H9 (cell line): ENCODE measurements around the gene CDH13. TPM values are rescaled to one million over a fixed set of nuclear protein-coding genes. Genes with fewer than 3 reads are reported as not detected.

Experiments used
- DNase-seq: peaks from one replicate; pipeline ENCODE4 v3.0.0-alpha.2; 2017
- H2AFZ ChIP-seq: one replicate; pipeline ENCODE4 v1.6.1; 2013; ENCODE audit warnings: mild to moderate bottlenecking, low read length, control low read depth, moderate library complexity
- H2AK5ac ChIP-seq: 2 replicates; pipeline ENCODE4 v1.6.1; 2013; ENCODE audit warnings: low read length, control low read depth, mixed read lengths; ENCODE audit not compliant: insufficient read length
- H2BK120ac ChIP-seq: one replicate; pipeline ENCODE4 v1.6.1; 2013; ENCODE audit warnings: low read depth, mild to moderate bottlenecking, low read length, control low read depth, inconsistent platforms; ENCODE audit not compliant: poor library complexity, severe bottlenecking
- H2BK12ac ChIP-seq: 2 replicates; pipeline ENCODE4 v1.6.1; 2013; ENCODE audit warnings: low read length, control low read depth, mixed read lengths, low read depth; ENCODE audit not compliant: insufficient read length
- H2BK15ac ChIP-seq: 2 replicates; pipeline ENCODE4 v1.6.1; 2013; ENCODE audit warnings: low read depth, low read length, control low read depth
- H2BK20ac ChIP-seq: one replicate; pipeline ENCODE4 v1.6.1; 2013; ENCODE audit warnings: low read depth, mild to moderate bottlenecking, low read length, control low read depth, inconsistent platforms; ENCODE audit not compliant: poor library complexity, severe bottlenecking
- H2BK5ac ChIP-seq: 2 replicates; pipeline ENCODE4 v1.6.1; 2013; ENCODE audit warnings: low read length, control low read depth, mixed read lengths; ENCODE audit not compliant: insufficient read length
- H3K14ac ChIP-seq: 2 replicates; pipeline ENCODE4 v1.6.1; 2013; ENCODE audit warnings: low read length, control low read depth; ENCODE audit not compliant: insufficient read depth
- H3K18ac ChIP-seq: 2 replicates; pipeline ENCODE4 v1.6.1; 2013; ENCODE audit warnings: low read depth, mild to moderate bottlenecking, mixed read lengths, low read length, control low read depth; ENCODE audit not compliant: insufficient read length
- H3K23ac ChIP-seq: 2 replicates; pipeline ENCODE4 v1.6.1; 2013; ENCODE audit warnings: low read length, control low read depth, mixed read lengths, low read depth; ENCODE audit not compliant: insufficient read length
- H3K23me2 ChIP-seq: 2 replicates; pipeline ENCODE4 v1.6.1; 2013; ENCODE audit warnings: low read depth, mild to moderate bottlenecking, mixed read lengths, low read length, control low read depth; ENCODE audit not compliant: insufficient read length, poor library complexity, severe bottlenecking
- H3K27ac ChIP-seq: 2 replicates; pipeline ENCODE4 v1.5.1; 2013; ENCODE audit warnings: low read length, control low read depth, mixed read lengths, low read depth; ENCODE audit not compliant: insufficient read length
- H3K27me3 ChIP-seq: 2 replicates; pipeline ENCODE4 v1.6.1; 2013; ENCODE audit warnings: low read length, control low read depth, inconsistent platforms; ENCODE audit not compliant: insufficient read depth
- H3K4ac ChIP-seq: 2 replicates; pipeline ENCODE4 v1.6.1; 2013; ENCODE audit warnings: low read depth, mild to moderate bottlenecking, control low read depth, inconsistent platforms, low read length, moderate library complexity
- H3K4me1 ChIP-seq: 2 replicates; pipeline ENCODE4 v1.6.1; 2013; ENCODE audit warnings: low read length, control low read depth, inconsistent platforms; ENCODE audit not compliant: insufficient read depth
- H3K4me2 ChIP-seq: 2 replicates; pipeline ENCODE4 v1.6.1; 2013; ENCODE audit warnings: low read length, control low read depth, mixed read lengths; ENCODE audit not compliant: insufficient read length, insufficient read depth
- H3K56ac ChIP-seq: 2 replicates; pipeline ENCODE4 v1.6.1; 2013; ENCODE audit warnings: low read depth, mild to moderate bottlenecking, mixed read lengths, low read length, control low read depth; ENCODE audit not compliant: insufficient read length
- H3K79me1 ChIP-seq: 2 replicates; pipeline ENCODE4 v1.6.1; 2013; ENCODE audit warnings: low read depth, mild to moderate bottlenecking, moderate library complexity, low read length, control low read depth, inconsistent platforms; ENCODE audit not compliant: insufficient read depth, poor library complexity, severe bottlenecking
- H3K79me2 ChIP-seq: 2 replicates; pipeline ENCODE4 v1.6.1; 2013; ENCODE audit warnings: low read length, control low read depth, inconsistent platforms; ENCODE audit not compliant: insufficient read depth
- H3K9ac ChIP-seq: 2 replicates; pipeline ENCODE4 v1.6.1; 2013; ENCODE audit warnings: low read length, control low read depth, mixed read lengths; ENCODE audit not compliant: insufficient read length; ENCODE audit errors: extremely low read depth
- H3K9me3 ChIP-seq: one replicate; pipeline ENCODE4 v1.6.1; 2013; ENCODE audit warnings: low read depth, low read length, inconsistent platforms; ENCODE audit not compliant: control insufficient read depth
- H3T11ph ChIP-seq: one replicate; pipeline ENCODE4 v1.6.1; 2013; ENCODE audit warnings: mild to moderate bottlenecking, low read length, control low read depth, inconsistent platforms
- H4K20me1 ChIP-seq: one replicate; pipeline ENCODE4 v1.6.1; 2013; ENCODE audit not compliant: control insufficient read depth, insufficient read length, insufficient read depth
- H4K5ac ChIP-seq: 2 replicates; pipeline ENCODE4 v1.6.1; 2013; ENCODE audit warnings: low read depth, mild to moderate bottlenecking, mixed read lengths, low read length, control low read depth; ENCODE audit not compliant: insufficient read length
- H4K8ac ChIP-seq: replicated peaks from 2 replicates; pipeline ENCODE4 v1.6.1; 2013; ENCODE audit warnings: low read length, control low read depth, mixed read lengths, low read depth; ENCODE audit not compliant: insufficient read length
- H4K91ac ChIP-seq: 2 replicates; pipeline ENCODE4 v1.6.1; 2013; ENCODE audit warnings: low read depth, mild to moderate bottlenecking, moderate library complexity, mixed read lengths, low read length, control low read depth; ENCODE audit not compliant: insufficient read length
- H3K27ac Mint-ChIP-seq, 3 experiments: 2 replicates in 2 of 3; 3 replicates in 1 of 3; pipeline ENCODE4 v1.8.0; 2020 to 2021; ENCODE audit warnings: mixed read lengths in 3 of 3, mild to moderate bottlenecking in 1 of 3, moderate library complexity in 1 of 3
- H3K27me3 Mint-ChIP-seq: 2 replicates; pipeline ENCODE4 v1.8.0; 2021; ENCODE audit warnings: low read depth, mild to moderate bottlenecking, moderate library complexity, mixed read lengths
- H3K36me3 Mint-ChIP-seq, 3 experiments: 2 replicates in 2 of 3; 3 replicates in 1 of 3; pipeline ENCODE4 v1.8.0; 2020 to 2021; ENCODE audit warnings: low read depth in 3 of 3, mixed read lengths in 3 of 3; ENCODE audit not compliant: insufficient read depth in 1 of 3
- H3K4me1 Mint-ChIP-seq, 2 experiments: 2 replicates each; pipeline ENCODE4 v1.8.0; 2020; ENCODE audit warnings: mixed read lengths in 2 of 2
- H3K4me3 Mint-ChIP-seq, 2 experiments: 2 replicates in 1 of 2; 3 replicates in 1 of 2; pipeline ENCODE4 v1.8.0; 2020 to 2021; ENCODE audit warnings: mild to moderate bottlenecking in 2 of 2, mixed read lengths in 2 of 2, moderate library complexity in 1 of 2
- H3K9me3 Mint-ChIP-seq, 2 experiments: 2 replicates in 1 of 2; 3 replicates in 1 of 2; pipeline ENCODE4 v1.8.0; 2020; ENCODE audit warnings: mild to moderate bottlenecking in 2 of 2, mixed read lengths in 2 of 2, moderate library complexity in 1 of 2
- CTCF ChIP-seq: fragments of 200-600 bp; sonication (generic); conservative IDR thresholded peaks from 3 replicates; pipeline ENCODE4 v1.8.0; 2021; ENCODE audit warnings: antibody characterized with exemption, mild to moderate bottlenecking
- WGBS: extraction: QIAGEN DNeasy Blood & Tissue Kit; methylation state at CpG from one replicate; pipeline ENCODE4 v1.1.7; 2013; ENCODE audit warnings: missing lambda C conversion rate, low lambda C conversion rate, mixed read lengths; ENCODE audit not compliant: insufficient read length; ENCODE audit errors: extremely low coverage; 5-methylcytosine and 5-hydroxymethylcytosine counted together
- total RNA-seq: library from RNA; stranded (reverse); gene quantifications from 2 replicates; pipeline ENCODE4 v1.2.1, GENCODE V29; 2021

The CDH13 gene
- total RNA-seq, 1 experiment from 2014 or later: 1.5 TPM

DNA sequence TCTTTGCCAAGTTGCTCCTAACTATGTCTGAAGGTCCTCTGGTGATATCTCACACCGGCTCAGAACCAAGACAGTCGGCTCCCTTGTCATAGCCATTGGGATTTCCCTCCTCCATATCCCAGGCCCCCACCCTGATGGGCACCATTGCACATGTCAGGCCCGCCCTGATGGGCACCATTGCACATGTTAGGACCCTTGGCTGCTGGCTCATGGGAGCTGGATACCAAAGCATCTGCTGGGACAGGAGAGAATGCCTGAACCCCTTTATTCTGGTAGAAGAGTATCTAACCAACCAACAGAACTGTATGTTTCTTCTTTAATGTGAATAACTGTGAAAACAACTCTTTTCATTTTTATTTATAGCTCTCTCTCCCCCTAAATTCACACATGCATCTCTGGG is 726.5 kb downstream of the CDH13 start:
- H2BK120ac ChIP-seq: no peak overlapping the region
- H3K27ac ChIP-seq: no peak overlapping the region
- no peak overlapping the region for H3K4ac ChIP-seq
- no peak for TF ChIP-seq CTCF
- no peaks in the 10 kb centered on the region for H3K9me3 ChIP-seq
- no peaks in the 10 kb centered on the region for H3K9me3 Mint-ChIP-seq
- DNase-seq: no peak
- H3K18ac ChIP-seq: no peak overlapping the region
- no peaks in the 10 kb centered on the region for H3K36me3 Mint-ChIP-seq
- no peak overlapping the region for H2AFZ ChIP-seq
- no peaks in the 10 kb centered on the region for H4K20me1 ChIP-seq
- H4K91ac ChIP-seq: no peak overlapping the region
- H2BK12ac ChIP-seq: no peak overlapping the region
- H3K4me1 ChIP-seq: no peaks in the 10 kb centered on the region
- no peak overlapping the region for H4K8ac ChIP-seq
- no peak overlapping the region for H3T11ph ChIP-seq
- H3K4me3 Mint-ChIP-seq: no peak overlapping the region
- no peaks in the 10 kb centered on the region for H3K79me2 ChIP-seq
- H2BK5ac ChIP-seq: no peak overlapping the region
- no peak overlapping the region for H2BK20ac ChIP-seq
- WGBS: no CpG with 5 or more reads among the region's 3 CpGs
- H3K27ac Mint-ChIP-seq: no peak overlapping the region
- no peak overlapping the region for H3K4me2 ChIP-seq
- no peak overlapping the region for H4K5ac ChIP-seq
- no peak overlapping the region for H3K14ac ChIP-seq
- H2AK5ac ChIP-seq: no peak overlapping the region
- no peaks in the 10 kb centered on the region for H3K23me2 ChIP-seq
- no peak overlapping the region for H3K9ac ChIP-seq
- peaks cover 3 to 5% of the 10 kb centered on the region in 2 experiments; a peak in 1 of 4 replicates for H3K4me1 Mint-ChIP-seq
- no peak overlapping the region for H3K23ac ChIP-seq
- no peaks in the 10 kb centered on the region for H3K27me3 ChIP-seq
- H2BK15ac ChIP-seq: no peak overlapping the region
- H3K79me1 ChIP-seq: no peaks in the 10 kb centered on the region
- no peak overlapping the region for H3K56ac ChIP-seq
- no peaks in the 10 kb centered on the region; the same call in 1 of the 2 replicates for H3K27me3 Mint-ChIP-seq
